Measurements from ENCODE around the gene LCORL.

DNA sequence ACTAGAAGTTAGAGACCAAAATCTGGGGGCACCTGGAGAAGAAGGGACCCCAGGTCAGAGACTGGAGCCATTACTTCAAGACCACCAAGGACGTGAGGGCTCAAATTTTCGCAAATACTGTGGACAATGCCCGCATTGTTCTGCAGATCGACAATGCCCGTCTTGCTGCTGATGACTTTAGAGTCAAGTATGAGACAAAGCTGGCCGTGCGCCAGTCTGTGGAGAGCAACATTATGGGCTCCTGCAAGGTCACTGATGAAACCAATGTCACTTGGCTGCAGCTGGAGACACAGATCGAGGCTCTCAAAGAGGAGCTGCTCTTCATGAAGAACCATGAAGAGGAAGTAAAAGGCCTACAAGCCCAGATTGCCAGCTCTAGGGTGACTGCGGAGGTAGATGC, 109.5 kb downstream of the LCORL start:
- TF ChIP-seq, protein P1, sequence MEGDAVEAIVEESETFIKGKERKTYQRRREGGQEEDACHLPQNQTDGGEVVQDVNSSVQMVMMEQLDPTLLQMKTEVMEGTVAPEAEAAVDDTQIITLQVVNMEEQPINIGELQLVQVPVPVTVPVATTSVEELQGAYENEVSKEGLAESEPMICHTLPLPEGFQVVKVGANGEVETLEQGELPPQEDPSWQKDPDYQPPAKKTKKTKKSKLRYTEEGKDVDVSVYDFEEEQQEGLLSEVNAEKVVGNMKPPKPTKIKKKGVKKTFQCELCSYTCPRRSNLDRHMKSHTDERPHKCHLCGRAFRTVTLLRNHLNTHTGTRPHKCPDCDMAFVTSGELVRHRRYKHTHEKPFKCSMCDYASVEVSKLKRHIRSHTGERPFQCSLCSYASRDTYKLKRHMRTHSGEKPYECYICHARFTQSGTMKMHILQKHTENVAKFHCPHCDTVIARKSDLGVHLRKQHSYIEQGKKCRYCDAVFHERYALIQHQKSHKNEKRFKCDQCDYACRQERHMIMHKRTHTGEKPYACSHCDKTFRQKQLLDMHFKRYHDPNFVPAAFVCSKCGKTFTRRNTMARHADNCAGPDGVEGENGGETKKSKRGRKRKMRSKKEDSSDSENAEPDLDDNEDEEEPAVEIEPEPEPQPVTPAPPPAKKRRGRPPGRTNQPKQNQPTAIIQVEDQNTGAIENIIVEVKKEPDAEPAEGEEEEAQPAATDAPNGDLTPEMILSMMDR (IDR thresholded peaks at IDR 0.05; ENCODE audit: low read length) = no peak
- TF ChIP-seq EZH2phosphoT487 (IDR thresholded peaks at IDR 0.05; ENCODE audit: low read length) (no peak), EZH2 (optimal IDR thresholded peaks at IDR 0.05; ENCODE audit: low read depth, low read length) (no peak)

Measured in MM.1S (cell line).